SK-N-MC (cell line): ENCODE data around the gene ASGR2.

Source experiments
- EZH2 ChIP-seq: fragments of 200-600 bp; sonication (generic); IDR thresholded peaks from one replicate; pipeline ENCODE4 v1.6.1; 2017; ENCODE audit warnings: antibody characterized with exemption
- FOXP2 ChIP-seq: optimal IDR thresholded peaks from 2 replicates; pipeline ENCODE3; 2011; ENCODE audit warnings: mild to moderate bottlenecking, moderate library complexity; ENCODE audit not compliant: insufficient read depth; ENCODE audit errors: extremely low read length, control extremely low read depth
- POLR2AphosphoS5 ChIP-seq: IDR thresholded peaks from 2 replicates; pipeline ENCODE4 v1.6.1; 2012; ENCODE audit warnings: mild to moderate bottlenecking, low read depth, low read length, borderline replicate concordance

- no peak for TF ChIP-seq EZH2
- no peak for TF ChIP-seq POLR2AphosphoS5
- no peak for TF ChIP-seq FOXP2
Observed at GRCh38 chr17:7078711-7079110, 35.9 kb downstream of the ASGR2 start.
